IPS-20b (cell line): ENCODE data around the gene WDFY4.
"Not testable (repeated sequence)": the region's sequence is repeated elsewhere in the genome, so short reads cannot be mapped to it uniquely, and the experiment has no call there.

ENCODE experiments used
- H3K27ac ChIP-seq: one replicate; pipeline ENCODE4 v1.5.1; 2013; ENCODE audit warnings: low read length
- H3K27me3 ChIP-seq: 2 replicates; pipeline ENCODE4 v1.6.1; 2013; ENCODE audit warnings: mild to moderate bottlenecking, low read length, inconsistent platforms; ENCODE audit not compliant: insufficient read depth
- H3K36me3 ChIP-seq: 2 replicates; pipeline ENCODE4 v1.6.1; 2013; ENCODE audit warnings: low read depth, mild to moderate bottlenecking, inconsistent platforms, low read length, moderate library complexity; ENCODE audit not compliant: insufficient read depth
- H3K4me1 ChIP-seq: 2 replicates; pipeline ENCODE4 v1.6.1; 2013; ENCODE audit warnings: mild to moderate bottlenecking, control low read depth, inconsistent platforms, low read length, moderate library complexity; ENCODE audit not compliant: insufficient read depth
- H3K4me3 ChIP-seq: 2 replicates; pipeline ENCODE4 v1.5.1; 2013; ENCODE audit warnings: mild to moderate bottlenecking, low read length, inconsistent platforms
- H3K9ac ChIP-seq: 2 replicates; pipeline ENCODE4 v1.6.1; 2013; ENCODE audit warnings: low read depth, mild to moderate bottlenecking, inconsistent platforms, low read length, moderate library complexity
- H3K9me3 ChIP-seq: 2 replicates; pipeline ENCODE4 v1.6.1; 2013; ENCODE audit warnings: mild to moderate bottlenecking, low read depth, low read length, inconsistent platforms; ENCODE audit not compliant: insufficient read depth

WDFY4 gene, protein sequence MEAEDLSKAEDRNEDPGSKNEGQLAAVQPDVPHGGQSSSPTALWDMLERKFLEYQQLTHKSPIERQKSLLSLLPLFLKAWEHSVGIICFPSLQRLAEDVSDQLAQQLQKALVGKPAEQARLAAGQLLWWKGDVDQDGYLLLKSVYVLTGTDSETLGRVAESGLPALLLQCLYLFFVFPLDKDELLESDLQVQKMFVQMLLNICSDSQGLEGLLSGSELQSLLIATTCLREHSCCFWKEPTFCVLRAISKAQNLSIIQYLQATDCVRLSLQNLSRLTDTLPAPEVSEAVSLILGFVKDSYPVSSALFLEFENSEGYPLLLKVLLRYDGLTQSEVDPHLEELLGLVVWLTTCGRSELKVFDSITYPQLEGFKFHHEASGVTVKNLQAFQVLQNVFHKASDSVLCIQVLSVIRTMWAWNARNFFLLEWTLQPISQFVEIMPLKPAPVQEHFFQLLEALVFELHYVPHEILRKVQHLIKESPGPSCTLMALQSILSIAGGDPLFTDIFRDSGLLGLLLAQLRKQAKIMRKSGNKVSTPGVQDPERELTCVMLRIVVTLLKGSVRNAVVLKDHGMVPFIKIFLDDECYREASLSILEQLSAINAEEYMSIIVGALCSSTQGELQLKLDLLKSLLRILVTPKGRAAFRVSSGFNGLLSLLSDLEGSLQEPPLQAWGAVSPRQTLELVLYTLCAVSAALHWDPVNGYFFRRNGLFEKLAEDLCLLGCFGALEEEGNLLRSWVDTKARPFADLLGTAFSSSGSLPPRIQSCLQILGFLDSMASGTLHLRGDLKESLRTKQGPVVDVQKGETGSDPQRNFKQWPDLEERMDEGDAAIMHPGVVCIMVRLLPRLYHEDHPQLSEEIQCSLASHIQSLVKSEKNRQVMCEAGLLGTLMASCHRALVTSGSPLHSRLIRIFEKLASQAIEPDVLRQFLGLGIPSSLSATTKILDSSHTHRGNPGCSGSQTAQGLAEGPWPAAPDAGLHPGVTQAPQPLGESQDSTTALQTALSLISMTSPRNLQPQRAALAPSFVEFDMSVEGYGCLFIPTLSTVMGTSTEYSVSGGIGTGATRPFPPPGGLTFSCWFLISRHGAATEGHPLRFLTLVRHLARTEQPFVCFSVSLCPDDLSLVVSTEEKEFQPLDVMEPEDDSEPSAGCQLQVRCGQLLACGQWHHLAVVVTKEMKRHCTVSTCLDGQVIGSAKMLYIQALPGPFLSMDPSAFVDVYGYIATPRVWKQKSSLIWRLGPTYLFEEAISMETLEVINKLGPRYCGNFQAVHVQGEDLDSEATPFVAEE (N-terminal part only)

GRCh38 chr10:48684792-48685623, at the start of gene WDFY4:
WDFY4 (plus strand) TSS chr10:48684873; CDS start chr10:48709733, 24,860 bp downstream.
- Histone ChIP-seq H3K9me3 (no peaks in the 10 kb centered on the region), H3K4me3 (no peak within 1 kb of the TSS), H3K36me3 (no peaks in the 10 kb centered on the region), H3K9ac (no peak within 1 kb of the TSS), H3K27ac (no peak within 1 kb of the TSS), H3K27me3 (no peaks in the 10 kb centered on the region), H3K4me1 (no peaks in the 10 kb centered on the region)

DNA sequence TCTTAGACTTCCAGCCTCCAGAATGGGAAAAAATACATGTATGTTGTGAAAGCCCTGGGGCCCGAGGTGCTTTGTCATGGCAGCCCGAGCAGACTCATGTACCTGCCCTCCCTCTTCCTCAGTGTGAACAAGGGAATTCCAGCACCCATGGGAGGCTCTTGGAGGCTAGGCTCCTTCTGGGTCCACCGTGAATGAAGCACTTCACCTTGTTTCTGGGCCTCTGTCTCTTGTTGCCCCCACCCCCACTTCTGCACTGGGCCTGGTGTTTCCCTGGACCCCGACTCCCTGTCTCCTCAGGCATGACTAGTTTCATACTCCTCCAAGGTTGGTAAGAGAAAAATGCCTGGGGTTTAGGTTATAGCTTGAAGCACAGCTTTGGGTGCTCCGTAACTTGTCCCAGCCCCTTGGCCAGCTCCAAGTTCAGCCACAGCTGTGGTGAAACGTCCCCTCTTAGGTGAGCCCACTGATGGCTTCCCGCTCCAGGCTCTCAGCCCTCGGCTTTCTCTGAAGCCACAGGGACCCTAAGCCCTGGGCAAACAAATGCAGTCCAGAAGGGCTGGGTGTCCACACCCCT, 49.6 kb upstream of the WDFY4 start:
- Histone ChIP-seq H3K4me3 (no peak overlapping the region), H3K4me1 (no peaks in the 10 kb centered on the region), H3K27ac (no peak overlapping the region), H3K9me3 (no peaks in the 10 kb centered on the region), H3K9ac (no peak overlapping the region), H3K27me3 (no peaks in the 10 kb centered on the region), H3K36me3 (no peaks in the 10 kb centered on the region)

DNA sequence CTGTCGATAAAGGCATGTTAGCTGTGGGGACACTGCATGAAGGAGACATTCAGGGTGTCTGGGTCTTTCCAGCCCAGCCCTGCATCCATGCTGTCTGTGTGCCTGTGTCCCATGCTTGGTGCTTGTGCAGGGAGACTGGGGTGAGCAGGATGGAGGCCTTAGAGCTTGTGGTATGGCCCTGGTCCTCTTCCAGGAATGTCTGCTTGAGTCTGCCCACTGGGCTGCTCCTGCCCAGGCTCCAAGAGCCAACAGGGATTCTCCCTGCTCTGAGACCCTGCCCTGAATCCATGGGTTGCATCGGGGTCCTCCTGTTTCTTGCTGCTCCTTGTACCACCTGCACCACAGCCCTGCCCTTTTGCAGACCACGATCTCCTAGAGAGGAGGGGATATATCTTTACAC, 48.4 kb upstream of the WDFY4 start:
- Histone ChIP-seq H3K4me1 (no peaks in the 10 kb centered on the region), H3K27me3 (no peaks in the 10 kb centered on the region), H3K9me3 (no peaks in the 10 kb centered on the region), H3K4me3 (no peak overlapping the region), H3K36me3 (no peaks in the 10 kb centered on the region), H3K27ac (no peak overlapping the region), H3K9ac (no peak overlapping the region)

DNA sequence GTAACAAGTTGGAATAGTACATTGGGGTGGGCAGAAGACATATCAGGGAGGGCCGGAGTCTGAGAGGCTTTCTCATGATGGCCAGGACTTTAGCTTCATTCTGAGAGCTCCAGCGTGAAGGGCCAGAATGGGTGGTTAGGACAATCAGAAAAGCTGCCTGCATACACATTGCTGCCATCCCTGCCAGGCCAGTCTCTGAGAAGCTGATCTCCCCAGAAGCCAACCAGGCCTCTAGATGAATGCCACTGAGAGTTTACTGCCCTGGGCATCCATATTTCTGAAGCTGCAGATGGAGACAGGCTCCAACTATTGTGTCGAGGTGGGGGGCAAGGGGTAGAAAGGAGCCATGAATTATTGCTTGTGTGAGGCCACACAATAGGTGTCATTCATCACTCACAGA, 47.8 kb upstream of the WDFY4 start:
- Histone ChIP-seq H3K4me1 (no peaks in the 10 kb centered on the region), H3K27ac (no peak overlapping the region), H3K9ac (no peak overlapping the region), H3K27me3 (no peaks in the 10 kb centered on the region), H3K4me3 (no peak overlapping the region), H3K36me3 (no peaks in the 10 kb centered on the region), H3K9me3 (no peaks in the 10 kb centered on the region)

DNA sequence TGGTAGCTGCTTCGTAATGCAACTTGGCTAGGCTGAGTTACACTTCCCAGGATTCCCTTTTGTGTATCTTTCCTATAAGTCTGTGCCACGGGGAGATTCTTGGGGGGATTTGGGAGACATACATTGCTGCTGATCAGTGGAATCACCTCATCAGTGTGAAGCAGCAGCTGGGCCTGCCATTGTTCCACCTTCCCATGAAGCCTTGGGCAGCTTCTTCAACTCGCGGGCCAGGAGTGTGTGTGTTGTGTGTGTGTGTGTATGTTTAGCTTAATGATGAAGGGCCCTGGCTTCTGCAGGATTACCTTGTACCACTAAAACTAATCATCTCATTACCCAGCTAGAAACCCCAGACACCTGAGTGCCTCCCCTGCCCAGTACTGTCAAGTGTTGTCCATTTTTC, 46.5 kb upstream of the WDFY4 start:
- Histone ChIP-seq H3K4me3 (no peak overlapping the region), H3K27ac (no peak overlapping the region), H3K4me1 (no peaks in the 10 kb centered on the region), H3K27me3 (no peaks in the 10 kb centered on the region), H3K9ac (no peak overlapping the region), H3K9me3 (no peaks in the 10 kb centered on the region), H3K36me3 (no peaks in the 10 kb centered on the region)

DNA sequence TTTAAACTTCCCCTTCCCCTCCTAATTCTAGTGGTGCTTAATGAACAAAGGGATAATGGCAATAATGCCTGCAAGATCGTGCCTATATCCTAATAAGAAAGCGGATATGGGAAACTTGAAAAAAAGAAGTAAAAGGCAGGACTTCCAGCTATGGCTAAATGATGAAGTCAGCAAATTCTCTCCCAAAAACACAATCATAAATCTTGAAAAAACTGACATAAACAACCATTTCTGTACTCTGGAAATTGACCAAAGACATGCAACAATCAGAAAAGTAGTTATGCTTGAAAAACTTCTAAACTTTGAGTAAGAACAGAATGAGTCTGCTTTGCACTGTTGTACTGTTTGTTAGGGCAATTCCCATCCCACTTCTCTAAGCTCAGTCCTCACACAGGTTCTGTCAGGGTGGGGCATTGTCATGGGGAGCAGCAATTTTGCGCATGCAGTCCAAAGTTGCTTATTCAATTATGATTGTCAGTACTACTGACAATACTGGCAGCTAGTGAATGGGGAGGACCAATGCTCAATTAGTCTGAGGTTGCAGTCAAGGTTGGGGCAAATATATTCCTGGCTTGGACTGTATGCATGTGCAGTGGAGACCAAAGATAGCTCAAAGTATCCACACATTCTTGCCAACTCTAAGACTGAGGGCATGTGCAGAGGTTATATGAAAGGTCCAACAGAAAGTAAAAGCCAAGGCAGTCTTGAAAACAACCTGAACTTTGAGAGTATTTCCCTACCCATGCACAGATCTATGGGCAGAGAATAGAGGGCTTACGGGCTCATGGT, 45.7 kb upstream of the WDFY4 start:
- Histone ChIP-seq H3K4me1 (no peaks in the 10 kb centered on the region), H3K27ac (no peak overlapping the region), H3K9ac (no peak overlapping the region), H3K9me3 (no peaks in the 10 kb centered on the region), H3K27me3 (no peaks in the 10 kb centered on the region), H3K36me3 (no peaks in the 10 kb centered on the region), H3K4me3 (no peak overlapping the region)

DNA sequence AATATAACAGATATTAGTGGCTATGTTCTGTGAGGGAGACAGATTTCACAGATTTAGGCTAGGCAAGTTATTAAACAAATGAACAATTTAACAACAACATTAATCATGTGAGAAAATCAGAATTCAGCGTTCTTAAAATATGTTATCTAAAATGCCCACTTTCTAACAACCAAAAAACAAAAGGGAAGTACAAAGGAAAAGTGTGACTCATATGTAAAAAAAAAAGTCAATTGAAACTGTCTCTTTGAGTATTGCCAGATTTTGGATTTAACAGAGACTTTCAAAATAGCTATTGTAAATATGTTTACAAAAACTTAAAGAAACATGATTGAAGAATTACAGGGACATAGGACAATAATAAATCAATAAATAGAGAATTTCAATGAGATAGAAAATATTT, 45.0 kb upstream of the WDFY4 start:
- H3K36me3 ChIP-seq = no peaks in the 10 kb centered on the region
- H3K9ac ChIP-seq = no peak overlapping the region
- H3K9me3 ChIP-seq = no peaks in the 10 kb centered on the region
- H3K4me3 ChIP-seq = no peak overlapping the region
- no peaks in the 10 kb centered on the region for H3K4me1 ChIP-seq
- H3K27ac ChIP-seq = no peak overlapping the region
- no peaks in the 10 kb centered on the region for H3K27me3 ChIP-seq

- H3K27ac ChIP-seq = no peak overlapping the region
- no peaks in the 10 kb centered on the region for H3K9me3 ChIP-seq
- no peak overlapping the region for H3K4me3 ChIP-seq
- H3K27me3 ChIP-seq = no peaks in the 10 kb centered on the region
- no peaks in the 10 kb centered on the region for H3K36me3 ChIP-seq
- H3K4me1 ChIP-seq = no peaks in the 10 kb centered on the region
- no peak overlapping the region for H3K9ac ChIP-seq
Measured at GRCh38 chr10:48640326-48640725, 44.3 kb upstream of the WDFY4 start.

- not testable (repeated sequence) for H3K9me3 ChIP-seq, H3K27ac ChIP-seq, H3K27me3 ChIP-seq, H3K4me3 ChIP-seq, H3K4me1 ChIP-seq, H3K9ac ChIP-seq, H3K36me3 ChIP-seq
Measured at GRCh38 chr10:48641099-48641690, 43.5 kb upstream of the WDFY4 start.

GRCh38 chr10:48645600-48645999, 39.1 kb upstream of the WDFY4 start:
- H3K9ac ChIP-seq = no peak overlapping the region
- no peak overlapping the region for H3K4me3 ChIP-seq
- H3K9me3 ChIP-seq = no peaks in the 10 kb centered on the region

More at GRCh38 chr10:48645600-48645999, 39.1 kb upstream of the WDFY4 start:
- H3K27ac ChIP-seq = no peak overlapping the region
- no peaks in the 10 kb centered on the region for H3K27me3 ChIP-seq
- H3K4me1 ChIP-seq = no peaks in the 10 kb centered on the region
- no peaks in the 10 kb centered on the region for H3K36me3 ChIP-seq
